Measurements from ENCODE around the gene ZNF14. TPM values are rescaled to one million over a fixed set of nuclear protein-coding genes. Genes with fewer than 3 reads are reported as not detected.

ZNF14 gene
- total RNA-seq, 3 donors from 2014 or later (not counting 1 experiment from before 2014, with no cell fraction given) = 12.7 to 18.6 (median 14.0) TPM

- H3K27ac Mint-ChIP-seq = no peak overlapping the region
- Histone ChIP-seq H3K27me3 (ENCODE audit: control insufficient read depth, insufficient read depth, low read length) (no peaks in the 10 kb centered on the region), H3K27ac (ENCODE audit: low read length) (no peak overlapping the region), H3K36me3 (ENCODE audit: control insufficient read depth, insufficient read depth, low read length) (no peaks in the 10 kb centered on the region), H3K9me3 (ENCODE audit: control insufficient read depth, insufficient read depth, low read length) (no peaks in the 10 kb centered on the region), H3K4me3 (ENCODE audit: low read length) (no peak overlapping the region), H3K4me1 (ENCODE audit: control insufficient read depth, insufficient read depth, low read length) (no peaks in the 10 kb centered on the region)
- H3K4me1 Mint-ChIP-seq = no peaks in the 10 kb centered on the region
- no peak for DNase-seq
- H3K36me3 Mint-ChIP-seq = no peaks in the 10 kb centered on the region
- H3K27me3 Mint-ChIP-seq (ENCODE audit: low read depth in 2 of 2) = no peaks in the 10 kb centered on the region
- intact Hi-C loops (cut with micrococcal nuclease) = no loop called here
- no peak overlapping the region for H3K4me3 Mint-ChIP-seq
- no peaks in the 10 kb centered on the region for H3K9me3 Mint-ChIP-seq
- 89% methylated on average over 9 of the region's 9 CpGs for WGBS (ENCODE audit: insufficient coverage)
- TF ChIP-seq CTCF (IDR thresholded peaks at IDR 0.05) = no peak
- no peak for ATAC-seq
These were observed 9.9 kb upstream of the ZNF14 start for GRCh38 chr19:19742773-19743172.

DNA sequence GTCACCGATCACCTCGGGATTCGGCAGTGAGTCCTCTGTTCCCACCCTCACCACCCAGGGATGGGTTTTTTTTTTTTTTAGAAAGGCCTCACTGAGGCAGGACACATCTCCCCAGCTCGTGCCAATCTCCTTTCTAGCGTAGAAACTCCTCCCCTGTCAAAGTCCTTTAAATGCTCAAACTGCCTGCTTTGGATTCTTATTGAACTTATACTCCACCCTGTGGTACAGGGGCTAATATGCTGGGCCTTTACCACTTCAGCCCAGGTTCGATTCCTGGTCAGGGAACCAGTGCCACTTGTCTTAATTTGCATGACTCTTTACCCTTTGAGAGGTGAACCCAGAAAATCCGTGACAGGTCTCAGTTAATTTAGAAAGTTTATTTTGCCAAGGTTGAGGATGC is 8.3 kb upstream of the ZNF14 start:
- no peaks in the 10 kb centered on the region for H3K9me3 Mint-ChIP-seq
- ATAC-seq = no peak
- no peaks in the 10 kb centered on the region for H3K27me3 Mint-ChIP-seq (ENCODE audit: low read depth in 2 of 2)
- no peaks in the 10 kb centered on the region for H3K36me3 Mint-ChIP-seq
- no peak overlapping the region for H3K27ac Mint-ChIP-seq
- TF ChIP-seq CTCF (IDR thresholded peaks at IDR 0.05) = no peak
- Histone ChIP-seq H3K27me3 (ENCODE audit: control insufficient read depth, insufficient read depth, low read length) (no peaks in the 10 kb centered on the region), H3K4me1 (ENCODE audit: control insufficient read depth, insufficient read depth, low read length) (no peaks in the 10 kb centered on the region), H3K27ac (ENCODE audit: low read length) (no peak overlapping the region), H3K36me3 (ENCODE audit: control insufficient read depth, insufficient read depth, low read length) (no peaks in the 10 kb centered on the region), H3K9me3 (ENCODE audit: control insufficient read depth, insufficient read depth, low read length) (no peaks in the 10 kb centered on the region), H3K4me3 (ENCODE audit: low read length) (no peak overlapping the region)
- intact Hi-C loops (cut with micrococcal nuclease) = no loop called here
- WGBS (ENCODE audit: insufficient coverage) = 89% methylated on average over 7 of the region's 7 CpGs
- H3K4me3 Mint-ChIP-seq = no peak overlapping the region
- DNase-seq = no peak
- H3K4me1 Mint-ChIP-seq = no peaks in the 10 kb centered on the region

DNA sequence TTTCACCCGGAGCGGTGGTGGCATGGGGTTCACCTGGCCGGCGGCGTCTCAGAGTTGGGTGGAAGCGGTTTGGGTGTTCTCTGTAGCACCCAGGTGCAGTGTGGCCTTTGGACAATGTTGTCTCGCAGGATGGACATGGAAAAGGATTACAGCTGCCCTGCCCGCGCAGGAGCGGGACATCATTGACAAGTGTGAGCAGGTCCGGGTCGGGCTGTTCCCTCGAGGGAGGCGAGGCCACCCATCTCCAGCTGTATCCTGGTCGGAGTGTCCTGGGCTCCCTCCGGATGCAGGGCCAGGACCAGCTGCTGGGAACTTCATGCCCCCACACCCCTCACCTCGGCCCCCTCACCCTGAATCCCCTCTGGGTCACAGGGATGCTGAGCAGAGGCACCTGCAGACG is 7.8 kb upstream of the ZNF14 start:
- no peak for TF ChIP-seq CTCF (IDR thresholded peaks at IDR 0.05)
- no peak overlapping the region for H3K27ac Mint-ChIP-seq
- H3K4me3 ChIP-seq (ENCODE audit: low read length) = no peak overlapping the region
- no peaks in the 10 kb centered on the region for H3K36me3 ChIP-seq (ENCODE audit: control insufficient read depth, insufficient read depth, low read length)
- H3K4me1 Mint-ChIP-seq = no peaks in the 10 kb centered on the region
- no peaks in the 10 kb centered on the region for H3K4me1 ChIP-seq (ENCODE audit: control insufficient read depth, insufficient read depth, low read length)
- H3K9me3 Mint-ChIP-seq = no peaks in the 10 kb centered on the region
- H3K27me3 Mint-ChIP-seq (ENCODE audit: low read depth in 2 of 2) = no peaks in the 10 kb centered on the region
- H3K36me3 Mint-ChIP-seq = no peaks in the 10 kb centered on the region
- 91% methylated on average over 18 of the region's 18 CpGs for WGBS (ENCODE audit: insufficient coverage)
- ATAC-seq = no peak
- no peak for DNase-seq
- intact Hi-C loops (cut with micrococcal nuclease) = no loop called here
- H3K9me3 ChIP-seq (ENCODE audit: control insufficient read depth, insufficient read depth, low read length) = no peaks in the 10 kb centered on the region
- no peak overlapping the region for H3K27ac ChIP-seq (ENCODE audit: low read length)
- no peak overlapping the region for H3K4me3 Mint-ChIP-seq
- no peaks in the 10 kb centered on the region for H3K27me3 ChIP-seq (ENCODE audit: control insufficient read depth, insufficient read depth, low read length)

- H3K4me3 Mint-ChIP-seq = no peak overlapping the region
- H3K4me1 ChIP-seq (ENCODE audit: control insufficient read depth, insufficient read depth, low read length) = no peaks in the 10 kb centered on the region
- H3K27me3 Mint-ChIP-seq (ENCODE audit: low read depth in 2 of 2) = no peaks in the 10 kb centered on the region
- no CpG with 5 or more reads among the region's 1 CpG for WGBS (ENCODE audit: insufficient coverage)
- H3K36me3 ChIP-seq (ENCODE audit: control insufficient read depth, insufficient read depth, low read length) = no peaks in the 10 kb centered on the region
- H3K4me1 Mint-ChIP-seq = no peaks in the 10 kb centered on the region
- ATAC-seq = no peak
- no peaks in the 10 kb centered on the region for H3K9me3 ChIP-seq (ENCODE audit: control insufficient read depth, insufficient read depth, low read length)
- no peak overlapping the region for H3K4me3 ChIP-seq (ENCODE audit: low read length)
- H3K36me3 Mint-ChIP-seq = no peaks in the 10 kb centered on the region
- intact Hi-C loops (cut with micrococcal nuclease) = no loop called here
- H3K27ac ChIP-seq (ENCODE audit: low read length) = no peak overlapping the region
- no peaks in the 10 kb centered on the region for H3K27me3 ChIP-seq (ENCODE audit: control insufficient read depth, insufficient read depth, low read length)
- H3K27ac Mint-ChIP-seq = no peak overlapping the region
- no peak for DNase-seq
- TF ChIP-seq CTCF (IDR thresholded peaks at IDR 0.05) = no peak
- no peaks in the 10 kb centered on the region for H3K9me3 Mint-ChIP-seq
These were observed 5.7 kb upstream of the ZNF14 start for GRCh38 chr19:19738564-19738963.

Measured in natural killer cell (primary cell).